ENCODE data around the gene DENND11. TPM values are rescaled to one million over a fixed set of nuclear protein-coding genes. Genes with fewer than 3 reads are reported as not detected.

Gene DENND11
- total and polyA plus RNA-seq, 10 of the 15 experiments (the other 5 are each of a cell fraction or from before 2014, with no cell fraction given) = 2.7 to 47.0 (median 26.6) TPM

DNA sequence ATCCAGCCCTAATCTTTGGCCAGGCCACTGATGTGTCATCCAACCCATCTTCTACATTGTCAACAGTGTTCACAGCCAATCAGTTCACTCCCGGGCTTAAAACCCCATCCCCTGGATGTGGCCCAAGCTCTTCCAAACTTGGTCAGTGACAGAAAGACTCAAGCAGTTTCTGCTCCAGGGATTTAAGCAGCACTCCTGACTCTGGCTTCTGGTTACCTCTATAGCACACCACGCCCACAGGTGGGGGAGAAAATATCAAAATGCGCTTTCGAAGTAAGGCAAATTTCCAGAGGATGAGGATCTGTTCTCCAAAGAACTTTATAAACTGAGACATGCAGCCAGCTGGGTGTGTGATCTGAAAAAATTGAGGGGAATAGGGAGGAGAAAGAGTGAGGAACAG lies 35.9 kb downstream of the DENND11 start:
- ChIA-PET POLR2A (no interaction called here), SMC1A (ENCODE audit: uncharacterized antibody, unreplicated experiment) (no interaction called here), CTCF (interaction anchor here (0.8 kb wide), 1 partner anchor 120 kb away, joined by 3 read pairs; no protein-coding TSS in a partner anchor), RAD21 (ENCODE audit: unreplicated experiment) (no interaction called here)
- Histone ChIP-seq H2AFZ (ENCODE audit: control insufficient read depth, low read depth, low read length) (no peak overlapping the region), H3K27me3 (replicated peaks in 1 of 2; ENCODE audit: control insufficient read depth in 2 of 2, insufficient read depth in 2 of 2, low read length in 1 of 2) (no peaks in the 10 kb centered on the region), H3K4me3 (no peak overlapping the region), H3K79me2 (ENCODE audit: control insufficient read depth, insufficient read depth, low read length) (no peaks in the 10 kb centered on the region), H4K20me1 (ENCODE audit: control insufficient read depth, insufficient read depth) (no peaks in the 10 kb centered on the region), H3K27ac (ENCODE audit: control insufficient read depth, insufficient read depth) (no peak overlapping the region), H3K36me3 (ENCODE audit: control insufficient read depth in 2 of 2, insufficient read depth in 2 of 2, low read length in 1 of 2) (peaks cover 7 to 17% of the 10 kb centered on the region in 2 experiments), H3K4me2 (ENCODE audit: control insufficient read depth, insufficient read depth) (no peak overlapping the region), H3K9me3 (replicated peaks; ENCODE audit: control insufficient read depth, insufficient read depth, low read length) (no peaks in the 10 kb centered on the region), H3K4me1 (ENCODE audit: control insufficient read depth, insufficient read depth, low read length) (peaks cover 6% of the 10 kb centered on the region), H3K9ac (ENCODE audit: control insufficient read depth, insufficient read depth, low read length) (no peak overlapping the region)
- no peak for TF ChIP-seq SMC3 (IDR thresholded peaks at IDR 0.05; ENCODE audit: borderline replicate concordance, low read length)
- TF ChIP-seq SIX5 (IDR thresholded peaks at IDR 0.05; ENCODE audit: low read depth, low read length, severe bottlenecking) = no peak
- TF ChIP-seq CEBPZ (IDR thresholded peaks at IDR 0.05; ENCODE audit: low read depth, low read length) = no peak
- no peak for TF ChIP-seq JUNB (IDR thresholded peaks at IDR 0.05)
- no peak for TF ChIP-seq RB1 (IDR thresholded peaks at IDR 0.05; ENCODE audit: borderline replicate concordance)
- no peak for TF ChIP-seq HDGF (IDR thresholded peaks at IDR 0.05)
- TF ChIP-seq POLR2A (IDR thresholded peaks at IDR 0.05; ENCODE audit: low read depth, low read length) = no peak
- no peak for TF ChIP-seq MAX (IDR thresholded peaks at IDR 0.05; ENCODE audit: low read depth, low read length)
- no peak for TF ChIP-seq ZNF384 (IDR thresholded peaks at IDR 0.05; ENCODE audit: borderline replicate concordance, low read depth, low read length)
- no peak for TF ChIP-seq CREB1 (IDR thresholded peaks at IDR 0.05; ENCODE audit: low read depth)
- no peak for TF ChIP-seq NR2C2 (IDR thresholded peaks at IDR 0.05; ENCODE audit: borderline replicate concordance, control insufficient read depth, insufficient read length, low read depth)
- no peak for TF ChIP-seq MYB (IDR thresholded peaks at IDR 0.05; ENCODE audit: borderline replicate concordance, low read depth, low read length)
- ATAC-seq (no peak), DNase-seq (ENCODE audit: low read depth, low spot score) (no peak), FAIRE-seq (no peak)
- intact Hi-C loops (cut with micrococcal nuclease; ENCODE audit: unreplicated experiment) (no loop called here), in situ Hi-C loops (cut with MboI) (no loop called here)
- no TSS peak for BruUV-seq (replicated peaks)
- 89% methylated on average over 4 of the region's 4 CpGs for WGBS (ENCODE audit: insufficient coverage, insufficient replicate concordance, low lambda C conversion rate, missing lambda C conversion rate)
